Activated gamma-delta T cell (primary cell): ENCODE measurements around the gene FOXP1.
"Not testable (repeated sequence)": the region's sequence is repeated elsewhere in the genome, so short reads cannot be mapped to it uniquely, and the experiment has no call there.

Experiments used
- DNase-seq: peaks from one replicate; lab custom pipeline; 2025; lab: John Stamatoyannopoulos, UW

FOXP1 gene

DNA sequence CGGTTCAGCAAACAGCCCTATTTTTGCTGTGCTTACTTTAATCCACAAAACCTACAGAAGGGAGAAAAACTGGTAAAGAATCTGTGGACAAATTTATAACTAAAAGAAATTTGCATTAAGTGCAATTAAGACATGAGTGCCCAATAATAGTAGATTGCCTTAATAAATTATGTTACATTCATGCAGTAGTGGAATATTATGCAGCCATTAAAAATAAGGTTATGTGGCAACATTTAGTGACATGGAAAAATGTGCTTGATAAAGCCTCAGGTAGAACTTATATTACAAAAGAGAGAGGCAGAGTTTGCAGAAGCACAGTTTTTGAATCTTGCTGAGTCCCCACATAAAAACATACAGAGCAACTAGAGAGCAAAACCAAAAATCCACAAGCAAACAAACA lies 253.0 kb downstream of the FOXP1 start:
- no peak for DNase-seq

DNA sequence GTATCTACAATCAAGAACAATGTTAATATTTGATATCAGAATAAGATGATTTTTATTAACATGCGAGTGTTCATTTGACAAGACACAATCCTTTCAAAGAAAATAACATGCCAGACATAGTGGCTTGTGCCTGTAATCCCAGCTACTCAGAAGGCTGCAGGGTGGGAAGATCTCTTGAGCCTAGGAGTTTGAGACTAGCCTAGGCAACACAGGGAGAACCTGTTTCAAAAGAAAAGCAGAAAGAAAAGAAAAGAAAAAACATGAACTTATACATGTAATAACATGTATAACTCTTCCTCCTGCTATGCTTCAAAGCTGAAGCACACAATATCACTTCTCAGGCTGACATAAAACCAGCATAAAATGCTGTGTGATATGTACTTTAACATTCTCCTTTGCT lies 253.7 kb downstream of the FOXP1 start:
- no peak for DNase-seq

DNA sequence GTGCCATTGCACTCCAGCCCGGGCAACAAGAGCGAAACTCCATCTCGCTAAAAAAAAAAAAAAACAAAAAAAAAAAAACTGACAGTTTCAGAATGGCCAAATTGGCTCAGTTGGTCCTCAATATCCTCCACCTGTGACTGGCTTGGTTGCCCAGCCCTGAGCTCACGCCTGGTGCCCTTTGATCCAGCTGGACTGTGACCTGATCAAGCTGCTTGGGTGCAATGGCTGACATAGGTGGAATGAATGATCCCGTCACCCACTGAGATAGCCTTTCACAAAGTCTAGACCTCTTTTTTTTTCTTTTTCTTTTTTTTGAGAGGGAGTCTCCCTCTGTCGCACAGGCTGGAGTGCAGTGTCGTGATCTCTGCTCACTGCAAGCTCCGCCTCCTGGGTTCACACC lies 254.6 kb downstream of the FOXP1 start:
- no peak for DNase-seq

DNA sequence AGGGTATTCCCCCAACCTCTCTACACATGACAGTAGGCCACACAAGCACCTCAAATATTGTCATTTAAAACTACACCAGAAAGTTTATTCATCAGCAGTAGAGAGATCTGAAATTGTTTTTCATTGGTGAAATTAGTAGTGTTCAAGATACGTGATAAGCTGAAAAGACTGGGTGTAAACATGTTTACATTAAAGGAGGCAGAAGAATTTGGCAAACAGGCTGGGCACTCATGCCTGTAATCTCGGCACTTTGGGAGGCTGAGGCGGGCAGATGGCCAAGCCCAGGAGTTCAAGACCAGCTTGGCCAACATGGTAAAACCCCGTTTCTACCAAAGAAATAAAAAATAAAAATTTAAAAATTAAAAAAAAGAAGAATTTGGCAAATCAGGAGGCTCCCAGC lies 255.6 kb downstream of the FOXP1 start:
- DNase-seq = no peak

DNA sequence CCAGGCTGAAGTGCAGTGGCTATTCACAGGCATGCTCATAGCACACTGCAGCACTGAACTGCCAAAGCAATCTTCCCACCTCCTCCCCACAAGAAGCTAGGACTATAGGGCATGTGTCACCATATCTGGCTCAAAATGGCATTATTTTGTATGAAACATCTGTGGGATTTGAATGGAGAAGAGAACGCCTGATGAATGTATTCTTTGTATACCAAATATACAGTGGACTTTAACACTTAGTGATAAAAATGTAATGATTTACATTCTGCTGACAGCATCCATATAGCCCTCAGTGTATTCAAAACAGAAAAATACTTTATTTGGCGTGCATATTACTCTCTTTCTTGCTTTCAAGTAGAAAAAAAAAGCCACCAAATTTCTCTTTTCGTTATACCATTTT lies 257.8 kb downstream of the FOXP1 start:
- DNase-seq = no peak

DNA sequence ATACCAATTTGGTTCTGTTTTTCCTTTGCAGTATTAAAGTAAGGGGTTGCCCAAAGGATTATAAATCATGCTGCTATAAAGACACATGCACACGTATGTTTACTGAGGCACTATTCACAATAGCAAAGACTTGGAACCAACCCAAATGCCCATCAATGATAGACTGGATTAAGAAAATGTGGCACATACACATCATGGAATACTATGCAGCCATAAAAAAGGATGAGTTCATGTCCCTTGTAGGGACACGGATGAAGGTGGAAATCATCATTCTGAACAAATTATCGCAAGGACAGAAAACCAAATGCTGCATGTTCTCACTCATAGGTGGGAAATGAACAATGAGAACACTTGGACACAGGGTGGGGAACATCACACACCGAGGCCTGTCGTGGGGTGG lies 259.3 kb downstream of the FOXP1 start:
- not testable (repeated sequence) for DNase-seq

DNA sequence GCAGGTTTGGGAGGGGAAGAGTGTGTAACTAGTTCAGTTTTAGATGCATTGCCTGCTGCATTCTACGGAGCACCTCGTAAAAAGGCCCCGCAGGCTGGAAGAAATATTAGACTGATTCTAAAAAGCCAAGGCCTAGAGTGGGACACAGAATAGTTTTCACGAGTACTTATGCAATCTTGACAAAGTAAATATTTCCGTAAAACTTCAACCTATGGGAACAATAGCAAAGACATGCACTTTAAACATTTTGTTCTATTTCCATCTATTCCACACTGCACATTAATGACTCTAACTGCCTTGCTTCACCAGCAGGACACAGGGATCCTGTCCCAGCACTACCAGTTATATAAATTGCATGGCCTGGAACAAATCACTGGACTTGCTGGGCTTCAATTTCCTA lies 260.0 kb downstream of the FOXP1 start:
- no peak for DNase-seq

DNA sequence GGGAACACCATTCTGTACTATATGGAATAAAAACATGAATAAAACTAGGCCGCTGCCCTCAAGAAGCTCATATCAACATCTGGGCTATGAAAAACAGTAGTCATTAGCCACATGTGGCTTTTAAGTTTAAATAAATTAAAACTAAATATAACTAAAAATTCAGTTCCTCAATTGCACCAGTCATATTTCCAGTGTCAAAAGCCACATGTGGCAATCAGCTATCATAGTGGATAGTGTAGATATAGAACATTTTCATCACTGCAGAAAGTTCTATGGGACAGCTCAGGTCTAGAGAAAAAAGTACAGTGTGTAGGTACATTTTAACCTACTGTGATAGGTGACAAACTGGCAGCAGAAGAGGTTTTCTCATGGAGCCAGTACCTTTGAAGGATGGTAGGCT lies 261.4 kb downstream of the FOXP1 start:
- DNase-seq = no peak

DNA sequence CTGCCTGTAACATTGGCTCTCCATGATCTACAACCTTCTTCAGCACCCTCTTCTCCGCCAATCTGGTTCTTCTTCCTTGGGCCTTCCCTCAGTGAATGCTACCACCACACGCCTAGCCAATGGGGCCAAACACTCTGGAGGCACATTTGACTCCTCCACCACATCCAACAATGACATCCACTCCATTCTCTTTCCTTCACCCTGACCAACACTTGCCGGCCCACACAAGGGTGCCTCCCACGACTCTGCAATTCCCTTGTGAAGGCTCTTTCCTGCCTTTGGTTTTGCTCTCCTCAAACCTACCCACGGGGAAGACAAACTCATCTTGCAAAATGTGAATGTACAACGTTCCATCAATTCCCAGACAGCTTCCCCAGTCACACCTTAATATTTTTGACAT lies 263.8 kb downstream of the FOXP1 start:
- DNase-seq = no peak

DNA sequence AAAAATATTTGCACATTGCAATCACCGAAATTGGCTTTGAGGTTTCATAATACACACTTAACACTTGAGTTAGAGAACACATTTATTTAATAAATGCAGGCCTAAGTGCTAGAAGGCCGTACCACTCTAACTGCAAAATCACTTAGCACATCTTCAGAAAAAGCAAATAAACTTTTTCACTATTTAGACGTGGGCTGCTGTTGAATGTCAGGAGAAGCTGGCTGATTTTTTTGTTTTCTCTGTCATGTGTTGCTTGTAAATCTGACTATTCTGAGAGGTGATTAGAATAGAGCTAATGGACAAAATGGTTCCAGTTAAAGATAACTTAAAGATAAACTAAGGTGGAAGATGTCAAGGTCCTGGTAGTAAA lies 265.1 kb downstream of the FOXP1 start:
- DNase-seq = no peak

DNA sequence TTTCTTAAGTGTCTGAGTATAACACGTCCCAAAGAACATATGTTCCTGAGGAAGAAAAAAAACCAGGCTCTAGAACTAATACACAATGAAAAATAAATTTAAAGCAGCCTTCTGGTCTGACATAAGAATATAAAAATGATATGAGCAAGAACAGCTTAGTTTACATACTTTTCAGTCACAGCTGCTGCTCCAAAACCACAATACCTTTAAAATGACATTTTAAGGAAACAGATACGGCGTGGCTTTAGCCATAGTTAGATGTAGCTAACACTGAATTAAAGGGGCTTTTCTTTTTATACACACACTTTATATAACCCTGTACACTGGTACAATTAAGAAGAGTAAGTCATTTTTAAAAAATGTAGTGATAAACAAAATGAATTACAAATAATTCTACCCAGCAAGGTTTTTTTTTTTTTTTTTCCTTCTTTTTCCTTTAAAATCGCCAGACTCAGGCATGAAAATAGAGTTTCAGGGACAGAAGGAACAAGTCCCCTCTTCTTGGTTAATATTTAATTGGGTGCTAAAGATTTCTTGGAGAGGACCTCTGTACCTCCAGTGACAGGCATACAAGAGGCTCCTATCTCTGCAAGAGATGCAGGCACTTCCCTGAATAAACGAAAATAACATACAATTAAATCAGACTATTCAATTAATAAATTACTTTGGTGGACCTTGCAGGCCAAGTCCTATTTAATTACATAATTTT lies 265.6 kb downstream of the FOXP1 start:
- no peak for DNase-seq

DNA sequence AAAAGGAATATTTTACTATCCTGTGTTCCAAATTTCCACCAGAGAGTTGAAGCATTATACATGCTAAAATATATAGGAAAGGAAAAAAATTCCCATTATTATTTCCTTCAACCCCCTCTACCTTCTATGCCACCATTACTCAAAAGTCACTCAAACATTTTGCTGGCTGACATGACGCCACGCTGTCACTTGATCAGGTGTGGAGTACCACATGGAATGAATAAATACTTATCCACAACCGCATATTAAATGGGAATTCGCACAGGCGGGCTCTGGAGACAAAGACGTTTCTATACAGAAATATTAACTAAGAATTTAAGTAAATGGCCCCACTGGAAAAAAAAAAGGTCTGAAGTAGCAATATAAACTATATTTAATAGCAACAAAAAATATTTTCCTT lies 266.4 kb downstream of the FOXP1 start:
- DNase-seq = no peak

DNA sequence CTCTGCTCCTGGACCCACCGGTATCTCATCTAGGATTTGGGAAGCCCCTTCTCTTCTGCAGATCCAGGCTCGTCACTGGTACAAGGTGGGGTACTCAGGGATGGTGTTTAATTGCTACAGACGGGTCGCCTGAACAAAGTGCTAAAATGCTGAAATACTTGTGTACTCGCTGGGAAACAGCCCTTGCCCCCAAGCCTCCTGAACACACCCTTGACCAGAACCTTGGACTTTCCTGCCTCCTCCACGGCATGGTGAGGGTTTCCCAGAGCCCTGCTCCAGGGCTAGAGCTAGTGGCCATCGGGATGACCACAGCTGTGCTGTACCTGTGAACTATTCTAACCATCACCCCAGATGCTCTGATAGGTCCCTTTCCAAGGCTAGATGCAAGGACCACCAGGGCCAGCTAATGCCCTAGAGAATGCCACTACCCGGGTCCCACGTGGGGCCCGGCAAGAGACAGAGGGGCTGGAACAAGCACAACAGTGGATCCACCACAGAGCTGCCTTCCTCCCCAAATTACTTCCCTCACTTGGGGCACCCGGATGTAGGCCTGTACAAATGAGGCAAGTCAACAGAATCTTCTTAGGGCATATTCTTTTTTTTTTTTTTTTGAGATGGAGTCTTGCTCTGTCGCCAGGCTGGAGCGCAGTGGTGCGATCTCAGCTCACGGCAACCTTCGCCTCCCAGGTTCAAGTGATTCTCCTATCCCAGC lies 267.3 kb downstream of the FOXP1 start:
- no peak for DNase-seq

DNA sequence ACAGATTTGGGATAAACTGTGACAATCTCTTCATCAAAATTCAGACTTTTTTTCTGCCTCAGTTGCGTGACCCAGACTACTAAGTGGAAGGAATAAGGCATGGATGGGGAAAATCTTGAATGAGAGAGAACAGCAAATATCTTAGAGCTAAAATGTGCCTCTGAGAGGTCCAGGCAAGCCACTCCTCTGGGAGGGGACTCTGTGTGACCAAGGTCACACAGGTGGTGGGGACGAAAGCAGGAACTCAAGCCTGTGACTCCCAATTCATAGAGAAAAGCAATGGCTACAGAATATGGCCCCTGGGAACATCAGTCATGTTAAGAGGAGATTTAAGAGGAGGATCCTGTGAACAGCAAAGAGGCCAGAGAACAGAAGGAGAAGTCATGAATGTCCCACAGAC lies 268.1 kb downstream of the FOXP1 start:
- DNase-seq = no peak

DNA sequence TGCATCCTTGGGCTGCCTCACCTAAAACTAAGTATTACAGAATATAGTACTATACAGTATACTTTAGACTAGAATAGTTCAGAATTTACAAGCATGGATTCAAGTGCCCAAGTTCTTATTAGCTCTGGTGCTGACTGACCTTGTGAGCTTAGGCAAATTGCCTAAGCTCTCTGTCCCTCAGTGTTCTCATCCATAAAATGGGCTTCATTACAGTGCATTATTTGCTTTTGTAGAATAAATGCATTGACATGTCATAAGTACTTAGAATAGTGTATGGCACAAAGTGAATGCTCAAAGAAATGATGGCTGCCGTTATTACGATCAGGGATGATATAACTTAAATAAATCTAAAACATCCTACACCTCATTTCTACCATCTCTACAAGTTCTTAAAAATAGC lies 269.7 kb downstream of the FOXP1 start:
- no peak for DNase-seq

DNA sequence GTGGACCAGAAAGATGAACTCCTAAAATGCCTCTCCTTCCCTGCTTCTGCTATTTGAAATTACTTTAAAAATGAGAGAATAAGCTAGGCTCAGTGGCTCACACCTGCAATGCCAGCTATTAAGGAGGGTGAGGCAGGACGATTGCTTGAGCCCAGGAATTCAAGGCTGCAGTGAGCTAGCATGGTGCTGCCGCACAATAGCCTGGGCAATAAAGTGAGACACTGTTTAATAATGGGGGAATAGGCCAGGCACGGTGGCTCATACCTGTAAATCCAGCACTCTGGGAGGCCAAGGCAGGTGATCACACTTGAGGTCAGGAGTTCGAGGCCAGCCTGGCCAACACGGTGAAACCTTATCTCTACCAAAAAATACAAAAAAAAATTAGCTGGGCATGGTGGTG lies 271.1 kb downstream of the FOXP1 start:
- DNase-seq = no peak

DNA sequence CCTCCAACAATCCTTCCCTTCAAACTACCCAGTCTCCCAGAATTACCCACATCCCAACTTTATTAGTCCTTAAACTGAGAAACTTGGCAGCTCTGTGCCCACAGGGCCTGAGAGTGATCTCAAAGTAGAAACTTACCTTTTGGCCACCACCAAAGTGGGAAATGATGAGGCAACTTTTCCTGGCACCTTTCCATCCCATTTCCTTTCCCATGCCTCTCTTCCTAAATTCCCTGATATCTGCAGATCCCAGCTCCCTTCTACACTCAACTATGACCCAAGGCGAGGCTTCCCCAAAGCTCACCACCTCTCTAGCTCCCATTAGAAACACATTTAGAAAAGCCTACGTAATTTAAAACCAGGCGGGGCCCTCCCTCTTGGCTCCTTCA lies 271.9 kb downstream of the FOXP1 start:
- no peak for DNase-seq

DNA sequence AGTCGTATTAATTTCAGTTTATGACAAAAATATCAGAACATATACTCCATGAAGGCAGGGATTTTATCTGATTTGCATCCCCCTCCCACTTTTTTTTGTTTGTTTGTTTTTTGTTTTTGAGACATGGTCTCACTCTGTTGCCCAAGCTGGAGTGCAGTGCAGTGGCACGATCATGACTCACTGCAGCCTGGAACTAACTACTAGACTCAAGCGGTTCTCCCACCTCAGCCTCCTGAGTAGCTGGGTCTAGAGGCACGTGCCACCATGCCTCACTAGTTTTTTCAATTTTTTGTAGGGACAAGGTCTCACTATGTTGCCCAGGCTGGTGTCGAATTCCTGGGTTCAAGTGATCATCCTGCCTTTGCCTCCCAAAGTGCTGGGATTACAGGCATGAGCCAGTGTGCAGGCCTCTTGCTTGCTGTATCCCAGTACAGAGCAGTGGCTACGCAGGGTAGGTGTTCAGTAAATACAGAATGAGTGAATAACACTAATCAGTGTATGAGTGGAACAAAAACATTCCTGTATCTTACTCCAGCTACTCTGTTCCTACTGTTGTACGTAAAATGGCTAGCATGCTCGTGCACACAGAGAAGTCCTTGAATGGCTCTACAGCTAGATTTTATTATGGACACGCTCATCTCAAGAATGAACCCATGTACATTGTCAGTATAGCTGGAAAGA lies 272.4 kb downstream of the FOXP1 start:
- no peak for DNase-seq

DNA sequence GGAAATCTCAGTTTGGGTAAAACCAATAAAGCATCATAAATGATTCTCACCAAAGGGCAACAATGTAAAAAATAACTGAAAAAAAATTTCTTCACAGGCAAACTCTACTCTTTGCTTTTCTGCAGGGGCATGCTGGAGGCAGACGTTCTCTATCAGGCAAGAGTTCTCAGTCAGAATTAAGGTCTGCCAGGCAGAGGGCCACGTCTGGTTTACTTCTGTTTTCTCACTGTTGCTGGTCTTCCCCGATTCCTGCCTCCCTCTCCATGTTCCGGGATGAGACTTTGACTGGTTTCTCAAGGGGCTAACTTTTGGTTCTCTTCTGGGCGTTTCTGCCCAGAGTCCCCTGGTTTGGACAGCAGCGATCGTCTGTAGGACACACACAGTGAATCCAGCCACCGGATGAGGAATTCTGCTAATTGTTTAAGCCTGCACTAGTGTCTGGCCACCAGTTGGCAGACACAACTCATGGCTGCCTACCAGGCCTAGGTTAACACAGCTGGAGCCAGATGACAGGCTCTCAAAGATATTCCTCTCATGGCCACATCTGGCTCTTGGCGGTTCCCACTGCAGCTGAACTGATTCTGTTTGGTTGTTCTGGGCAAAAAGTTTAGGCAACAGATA lies 273.1 kb downstream of the FOXP1 start:
- DNase-seq = no peak

DNA sequence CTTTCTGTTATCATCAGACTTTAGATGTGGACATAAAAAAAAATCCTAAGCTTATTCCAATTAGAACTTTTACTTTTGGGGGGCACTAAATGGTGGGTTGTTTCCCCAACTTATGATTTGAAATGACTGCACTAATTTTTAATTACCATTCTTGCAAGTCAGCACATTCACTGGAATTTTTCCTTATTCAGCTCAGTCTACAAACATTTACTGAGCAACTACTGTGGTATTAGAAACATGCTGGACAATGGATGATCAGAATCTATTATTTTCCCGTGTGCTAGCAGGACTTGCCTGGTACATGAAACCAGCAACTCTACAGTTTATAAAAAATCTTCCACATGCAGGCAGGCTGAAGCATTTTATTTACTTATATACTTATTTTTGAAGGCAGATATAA lies 273.6 kb downstream of the FOXP1 start:
- DNase-seq = no peak

DNA sequence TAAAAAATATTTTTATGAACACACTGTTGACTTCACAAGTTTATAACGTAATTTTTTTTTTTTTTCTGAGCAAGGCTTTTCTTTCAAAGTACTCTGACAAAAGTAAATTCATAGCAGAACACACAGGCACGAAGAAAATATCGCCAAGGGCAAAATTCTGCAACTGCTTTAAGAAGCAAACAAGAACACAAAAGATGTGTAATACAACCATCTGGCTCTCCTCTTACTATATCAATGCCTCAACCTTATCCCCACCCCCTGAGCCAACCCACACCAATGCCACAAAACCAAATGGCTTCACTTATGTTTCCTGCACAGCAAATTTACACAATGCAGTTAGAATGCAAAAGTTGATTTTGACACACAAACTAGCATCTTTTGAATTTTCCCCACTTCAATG lies 274.2 kb downstream of the FOXP1 start:
- DNase-seq = no peak

DNA sequence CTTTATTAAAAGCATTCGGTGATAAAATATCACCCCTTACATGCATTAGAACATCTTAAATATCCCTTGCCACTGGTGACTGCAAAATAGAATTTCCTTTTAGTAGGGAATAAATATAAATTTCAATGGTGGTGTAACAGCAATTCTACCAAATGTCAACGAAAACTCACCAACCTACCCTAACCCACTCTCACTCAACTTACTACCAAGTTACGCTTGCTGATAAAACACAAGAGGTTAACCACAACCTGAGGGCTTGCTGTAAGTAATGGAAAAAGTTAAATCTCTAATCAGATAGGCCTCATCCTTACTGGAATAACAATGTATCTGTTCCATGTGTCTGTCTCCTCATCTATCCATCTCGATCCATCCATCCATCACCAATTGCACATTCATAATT lies 274.7 kb downstream of the FOXP1 start:
- DNase-seq = no peak
